Activated T-cell treated with anti-CD3 and anti-CD28 coated beads, Interleukin-2, amount 50 U/mL, for 24 hours (primary cell): Measurements from ENCODE around the gene SOBP.
A peak's percentile ranks its signal among the peaks of the same experiment; 100 is the strongest.

Experiments
- DNase-seq: peaks from one replicate; pipeline ENCODE4 v3.0.0-alpha.2; 2020
- H3K27ac Mint-ChIP-seq: 2 replicates; pipeline ENCODE4 v1.8.0; 2020; ENCODE audit warnings: mild to moderate bottlenecking, mixed read lengths
- H3K27me3 Mint-ChIP-seq: 2 replicates; pipeline ENCODE4 v1.8.0; 2020; ENCODE audit warnings: mixed read lengths
- H3K36me3 Mint-ChIP-seq: 2 replicates; pipeline ENCODE4 v1.8.0; 2020; ENCODE audit warnings: low read depth, mixed read lengths
- H3K4me1 Mint-ChIP-seq: 2 replicates; pipeline ENCODE4 v1.8.0; 2020; ENCODE audit warnings: low read depth, mixed read lengths
- H3K4me3 Mint-ChIP-seq: 2 replicates; pipeline ENCODE4 v1.8.0; 2020; ENCODE audit warnings: mild to moderate bottlenecking, moderate library complexity, mixed read lengths
- H3K9me3 Mint-ChIP-seq: 2 replicates; pipeline ENCODE4 v1.8.0; 2020; ENCODE audit warnings: mixed read lengths

SOBP gene

GRCh38 chr6:107673076-107673494 is 183.2 kb downstream of the SOBP start:
- no peak overlapping the region for H3K4me3 Mint-ChIP-seq
- no peaks in the 10 kb centered on the region for H3K36me3 Mint-ChIP-seq
- H3K27me3 Mint-ChIP-seq, result no peaks in the 10 kb centered on the region
- DNase-seq, result no peak
- H3K9me3 Mint-ChIP-seq, result no peaks in the 10 kb centered on the region
- no peak overlapping the region for H3K27ac Mint-ChIP-seq
- peaks cover 25% of the 10 kb centered on the region for H3K4me1 Mint-ChIP-seq

DNA sequence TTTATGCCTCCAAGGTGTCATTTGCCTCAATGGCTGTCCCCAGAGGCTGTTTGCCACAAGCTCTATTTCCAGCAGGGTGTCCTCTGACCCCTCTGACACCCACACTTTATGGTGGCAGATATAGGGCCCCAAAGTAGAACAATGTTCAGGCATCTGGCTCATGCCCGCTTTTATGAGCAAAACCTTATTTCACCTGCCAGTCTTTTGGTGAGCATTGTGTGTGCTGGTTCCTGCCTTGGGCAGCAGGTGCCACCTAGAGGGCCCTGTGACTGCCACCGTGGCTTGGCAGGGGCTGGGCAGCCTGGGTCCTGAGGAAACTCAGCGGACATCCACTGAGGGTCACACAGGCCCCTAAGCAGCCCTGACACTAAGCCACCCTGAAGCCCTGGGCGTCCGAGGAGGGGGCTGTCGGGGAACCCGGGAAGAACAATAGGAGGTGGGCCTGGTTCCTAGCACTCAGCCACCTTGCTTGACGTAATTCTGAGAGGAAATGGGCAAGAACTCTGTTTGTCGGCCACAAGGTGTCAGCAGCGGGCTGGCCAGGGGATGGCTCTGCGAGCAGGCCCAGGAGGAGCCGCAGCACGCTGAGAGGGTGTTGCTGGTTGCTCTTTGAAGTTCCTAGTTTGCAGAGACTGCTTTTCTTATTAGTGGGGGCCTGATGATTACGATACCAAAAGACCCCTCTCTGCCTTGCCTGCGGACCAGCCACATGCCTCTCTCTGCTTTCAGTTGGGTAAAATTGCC is 185.2 kb downstream of the SOBP start:
- Mint-ChIP-seq H3K4me3 (peak overlapping the region; percentile 41), H3K36me3 (no peaks in the 10 kb centered on the region), H3K27me3 (no peaks in the 10 kb centered on the region), H3K4me1 (peaks cover 15% of the 10 kb centered on the region), H3K9me3 (no peaks in the 10 kb centered on the region), H3K27ac (peak overlapping the region; percentile 85)
- peak; percentile 90 for DNase-seq

DNA sequence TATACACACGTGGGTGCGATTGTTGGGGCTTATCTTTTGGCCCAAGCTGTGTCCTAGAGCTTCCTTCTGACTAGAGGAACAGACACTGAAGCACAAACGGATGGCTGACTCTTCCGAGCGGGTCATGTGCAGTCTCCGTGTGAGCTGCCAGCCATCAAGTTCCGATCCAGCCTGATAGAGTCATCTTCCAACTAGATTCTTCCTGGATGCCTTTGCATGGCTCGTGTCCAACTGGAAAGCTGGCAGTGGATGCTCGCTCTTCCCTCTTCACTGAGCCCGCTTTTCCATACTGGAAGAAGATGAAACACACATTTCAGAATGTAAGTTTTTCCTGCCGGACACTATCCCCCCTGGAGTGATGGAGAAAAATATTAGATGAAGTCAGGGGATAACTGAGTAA is 186.1 kb downstream of the SOBP start:
- H3K4me1 Mint-ChIP-seq, result peaks cover 9% of the 10 kb centered on the region
- no peak for DNase-seq
- no peak overlapping the region for H3K27ac Mint-ChIP-seq
- H3K36me3 Mint-ChIP-seq, result no peaks in the 10 kb centered on the region
- H3K27me3 Mint-ChIP-seq, result no peaks in the 10 kb centered on the region
- H3K4me3 Mint-ChIP-seq, result no peak overlapping the region
- no peaks in the 10 kb centered on the region for H3K9me3 Mint-ChIP-seq

DNA sequence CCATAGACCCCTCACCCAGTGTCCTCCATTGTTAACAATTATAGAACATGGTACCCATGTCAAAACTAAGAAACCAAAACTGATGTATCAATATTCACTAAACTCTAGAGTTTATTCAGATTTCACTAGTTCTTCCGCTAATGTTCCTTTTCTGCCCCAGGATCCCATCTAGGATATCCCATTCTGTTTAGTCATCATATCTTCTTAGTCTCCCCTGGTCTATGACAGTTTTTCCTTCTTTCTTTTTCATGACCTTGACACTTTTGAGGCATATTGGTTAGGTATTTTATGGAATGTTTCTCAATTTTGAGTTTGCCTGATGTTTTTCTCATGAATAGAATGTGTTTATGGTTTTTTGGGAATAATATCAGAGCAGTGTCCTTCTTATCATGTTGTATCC is 187.5 kb downstream of the SOBP start:
- H3K9me3 Mint-ChIP-seq, result no peaks in the 10 kb centered on the region
- H3K27me3 Mint-ChIP-seq, result no peaks in the 10 kb centered on the region
- no peak overlapping the region for H3K27ac Mint-ChIP-seq
- H3K36me3 Mint-ChIP-seq, result no peaks in the 10 kb centered on the region
- DNase-seq, result no peak
- H3K4me3 Mint-ChIP-seq, result no peak overlapping the region
- peaks cover 8% of the 10 kb centered on the region for H3K4me1 Mint-ChIP-seq

DNA sequence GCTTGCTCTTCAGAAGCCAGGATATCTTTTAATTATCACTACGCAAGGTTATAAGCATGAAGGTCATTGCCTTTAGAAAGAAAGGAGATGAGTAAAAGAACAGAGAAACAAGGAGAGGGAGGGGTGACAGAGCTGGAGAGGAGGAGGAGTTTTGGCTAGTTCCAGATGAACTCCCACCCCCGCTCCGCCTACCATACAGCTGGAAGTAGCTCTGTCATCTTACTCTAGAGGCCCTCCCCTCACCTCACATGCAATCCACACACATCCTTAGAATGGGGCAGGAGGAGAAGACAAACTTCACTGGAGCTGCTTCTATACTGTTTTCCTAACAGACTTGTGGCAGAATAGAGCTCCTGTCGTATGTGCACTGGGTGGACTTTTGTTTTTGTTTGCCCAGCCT is 189.5 kb downstream of the SOBP start:
- no peak overlapping the region for H3K27ac Mint-ChIP-seq
- no peak for DNase-seq
- no peak overlapping the region for H3K4me3 Mint-ChIP-seq
- H3K27me3 Mint-ChIP-seq, result no peaks in the 10 kb centered on the region
- peaks cover 8% of the 10 kb centered on the region for H3K4me1 Mint-ChIP-seq
- no peaks in the 10 kb centered on the region for H3K36me3 Mint-ChIP-seq
- peaks cover 6% of the 10 kb centered on the region for H3K9me3 Mint-ChIP-seq

DNA sequence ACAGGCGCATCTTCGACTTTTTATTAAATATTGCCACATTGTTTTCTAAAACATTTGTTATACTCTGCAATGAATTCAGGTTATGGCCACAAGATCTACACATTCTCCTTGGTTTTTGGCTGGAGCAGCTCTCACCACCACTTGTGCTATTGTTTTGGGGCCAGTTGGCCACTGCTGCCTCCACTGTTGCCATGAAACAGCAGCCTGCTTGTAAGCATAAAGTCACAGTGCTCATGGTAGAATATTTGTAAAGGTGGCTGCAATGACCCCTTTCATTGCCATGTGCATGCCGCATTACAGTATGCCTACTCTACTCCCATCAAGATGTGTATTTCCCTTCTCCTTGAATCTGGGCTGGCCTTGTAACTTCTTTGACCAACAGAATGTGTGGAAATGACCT is 192.8 kb downstream of the SOBP start:
- DNase-seq, result no peak
- H3K9me3 Mint-ChIP-seq, result peaks cover 6% of the 10 kb centered on the region
- no peaks in the 10 kb centered on the region for H3K36me3 Mint-ChIP-seq

DNA sequence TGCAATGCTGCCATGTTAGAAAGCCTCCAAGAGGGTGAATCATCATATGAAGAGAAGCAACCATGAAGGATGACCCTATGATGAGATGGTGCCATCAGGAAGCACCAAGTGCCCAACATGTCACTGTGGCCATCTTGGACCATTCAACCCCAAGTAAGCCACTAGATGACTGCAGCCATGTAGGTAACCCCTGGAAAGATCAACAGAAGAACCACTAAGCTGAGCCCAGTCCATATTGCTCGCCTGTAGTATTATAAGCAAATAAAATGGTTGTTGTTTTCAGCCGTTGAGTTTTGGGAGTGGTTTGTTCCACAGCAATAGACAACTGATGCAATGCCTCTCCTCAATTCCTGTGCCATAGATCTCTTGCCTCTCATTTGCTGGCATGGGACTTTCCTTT is 193.3 kb downstream of the SOBP start:
- Mint-ChIP-seq H3K4me1 (no peaks in the 10 kb centered on the region), H3K27ac (no peak overlapping the region), H3K9me3 (peaks cover 6% of the 10 kb centered on the region), H3K27me3 (no peaks in the 10 kb centered on the region), H3K4me3 (no peak overlapping the region), H3K36me3 (no peaks in the 10 kb centered on the region)
- no peak for DNase-seq

More for the DNA sequence above, 192.8 kb downstream of the SOBP start:
- H3K4me3 Mint-ChIP-seq, result no peak overlapping the region
- H3K4me1 Mint-ChIP-seq, result no peaks in the 10 kb centered on the region
- no peaks in the 10 kb centered on the region for H3K27me3 Mint-ChIP-seq
- no peak overlapping the region for H3K27ac Mint-ChIP-seq

DNA sequence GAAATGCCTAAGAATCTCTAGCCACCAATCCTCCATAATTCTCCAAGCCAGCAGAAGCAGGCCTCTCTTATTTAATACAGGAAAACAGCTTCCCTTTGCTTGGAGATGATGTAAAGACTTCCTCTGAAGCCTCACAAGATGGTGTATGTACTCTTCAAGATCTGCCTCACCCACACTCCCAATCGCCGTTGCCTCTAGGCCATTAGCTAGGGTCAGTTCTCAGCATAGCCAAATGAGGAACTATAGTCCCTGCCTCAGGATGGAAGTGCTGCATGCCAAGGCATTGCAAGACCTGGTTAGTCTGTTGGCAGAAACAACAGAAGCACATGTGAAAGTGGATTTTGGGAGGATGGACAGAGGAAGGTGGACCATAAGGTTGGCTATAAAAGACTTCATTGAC is 195.1 kb downstream of the SOBP start:
- Mint-ChIP-seq H3K27ac (no peak overlapping the region), H3K4me1 (peaks cover 5% of the 10 kb centered on the region), H3K4me3 (no peak overlapping the region), H3K9me3 (peaks cover 6% of the 10 kb centered on the region), H3K36me3 (no peaks in the 10 kb centered on the region), H3K27me3 (no peaks in the 10 kb centered on the region)
- no peak for DNase-seq

DNA sequence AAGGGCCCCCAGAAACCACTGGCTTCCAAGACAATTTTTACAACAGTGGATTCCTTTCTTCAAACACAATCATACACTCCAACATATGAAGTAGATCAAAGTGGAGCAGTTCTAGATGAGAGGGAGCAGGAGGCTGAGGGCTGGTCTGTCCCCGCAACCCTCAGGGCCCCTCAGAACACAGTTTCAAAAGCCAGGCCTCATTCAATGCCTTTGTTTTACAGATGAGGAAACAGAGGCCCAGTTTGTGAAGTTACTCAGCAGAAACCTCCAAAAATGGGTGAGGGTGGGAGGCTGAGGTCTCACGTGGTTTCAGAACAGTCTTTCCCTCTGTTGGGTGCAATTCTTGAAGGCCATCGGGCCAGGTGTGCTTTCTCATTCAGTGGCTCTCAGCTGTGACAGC is 199.3 kb downstream of the SOBP start:
- H3K4me3 Mint-ChIP-seq, result no peak overlapping the region
- no peaks in the 10 kb centered on the region for H3K27me3 Mint-ChIP-seq
- H3K4me1 Mint-ChIP-seq, result peaks cover 8% of the 10 kb centered on the region
- H3K36me3 Mint-ChIP-seq, result no peaks in the 10 kb centered on the region
- no peak overlapping the region for H3K27ac Mint-ChIP-seq
- H3K9me3 Mint-ChIP-seq, result no peaks in the 10 kb centered on the region
- no peak for DNase-seq

DNA sequence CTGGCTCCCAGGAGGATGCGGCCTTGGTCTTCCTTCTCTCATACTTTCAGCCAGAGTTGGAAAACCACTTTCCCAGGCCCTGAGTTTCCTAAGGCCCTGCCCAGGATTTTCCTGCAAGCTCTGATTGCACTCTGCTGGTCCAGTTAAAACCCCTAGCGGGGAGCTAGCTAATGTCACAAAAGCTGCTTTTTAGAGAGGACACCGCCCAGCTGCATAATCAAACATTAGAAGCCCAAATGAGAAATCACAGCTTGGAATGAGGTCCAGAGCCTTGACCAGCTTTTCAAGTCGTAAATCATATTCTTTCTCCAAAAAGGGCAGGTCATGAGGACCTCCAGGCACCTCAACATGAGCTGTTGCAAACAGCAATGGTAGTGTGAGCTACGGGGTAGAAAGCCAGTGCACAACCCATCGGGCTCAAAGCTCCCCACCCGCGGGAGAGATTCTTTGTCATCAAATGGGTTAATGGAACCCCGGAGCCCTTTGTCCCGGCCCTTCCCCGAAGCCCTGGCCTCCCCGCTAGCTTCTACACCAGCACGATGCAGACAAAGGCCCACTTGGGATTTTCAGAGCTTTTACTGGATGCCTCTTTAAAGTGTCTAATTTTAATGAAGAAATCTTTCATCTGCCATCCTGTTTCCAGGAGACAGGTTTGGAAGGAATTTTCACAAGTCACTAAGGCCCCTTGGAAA is 200.2 kb downstream of the SOBP start:
- Mint-ChIP-seq H3K4me3 (no peak overlapping the region), H3K36me3 (no peaks in the 10 kb centered on the region), H3K4me1 (peaks cover 8% of the 10 kb centered on the region), H3K27ac (no peak overlapping the region), H3K27me3 (no peaks in the 10 kb centered on the region), H3K9me3 (no peaks in the 10 kb centered on the region)
- DNase-seq, result no peak

DNA sequence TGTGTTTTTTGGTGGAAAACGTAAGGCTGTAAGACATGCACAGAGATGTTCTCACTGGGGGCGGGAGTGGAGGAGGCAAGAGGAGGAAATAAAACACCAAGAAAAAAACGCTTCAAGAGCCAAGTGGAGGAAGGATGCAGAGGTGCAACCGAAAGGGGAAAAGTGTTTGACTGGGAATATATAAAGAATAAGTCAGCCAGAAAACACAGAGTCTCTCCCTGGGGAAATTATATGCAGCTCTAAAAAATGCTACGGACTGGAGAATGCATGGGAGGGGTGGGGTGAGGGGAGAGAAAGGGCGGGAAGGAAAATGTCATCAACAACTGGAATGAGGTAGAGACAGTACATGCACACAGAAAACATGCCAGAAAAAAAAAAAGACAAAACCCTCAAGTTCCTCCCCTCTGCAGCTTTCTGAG is 200.7 kb downstream of the SOBP start:
- H3K27ac Mint-ChIP-seq, result no peak overlapping the region
- H3K36me3 Mint-ChIP-seq, result no peaks in the 10 kb centered on the region
- H3K27me3 Mint-ChIP-seq, result no peaks in the 10 kb centered on the region
- no peaks in the 10 kb centered on the region for H3K9me3 Mint-ChIP-seq
- no peak overlapping the region for H3K4me3 Mint-ChIP-seq
- H3K4me1 Mint-ChIP-seq, result peaks cover 8% of the 10 kb centered on the region
- DNase-seq, result no peak

DNA sequence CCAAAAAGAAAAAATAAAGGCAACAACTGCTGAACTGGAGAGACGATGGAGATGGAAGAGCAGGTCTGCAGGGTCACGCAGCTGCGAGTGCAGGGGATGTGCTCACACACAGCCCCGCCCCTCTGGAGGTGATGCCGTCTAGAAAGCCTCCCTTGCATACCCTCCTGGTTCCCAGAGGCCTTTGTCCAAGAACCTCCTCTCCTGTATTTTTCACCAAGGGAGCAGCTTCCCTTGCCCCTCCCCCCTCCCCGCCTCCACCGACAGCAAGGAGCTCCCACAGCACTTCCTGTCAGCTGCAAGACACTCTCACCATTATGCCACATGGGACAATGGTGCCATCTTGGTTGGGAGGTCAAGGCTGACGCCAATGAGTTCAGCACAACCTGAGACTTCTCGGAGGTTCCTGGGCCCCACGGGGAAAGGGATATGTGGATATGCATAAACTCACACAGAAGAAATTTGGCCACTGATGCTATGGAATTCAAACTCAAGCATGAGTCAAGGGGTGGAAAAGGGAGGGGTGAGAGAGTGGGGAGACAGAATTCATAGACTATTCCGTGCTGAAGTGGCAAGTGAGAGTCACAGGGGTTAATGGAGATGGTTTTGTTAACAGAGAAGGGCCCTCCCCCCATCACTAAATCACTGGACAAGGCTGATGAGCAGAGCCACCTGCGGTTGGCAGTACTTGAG is 201.3 kb downstream of the SOBP start:
- no peak overlapping the region for H3K4me3 Mint-ChIP-seq

DNA sequence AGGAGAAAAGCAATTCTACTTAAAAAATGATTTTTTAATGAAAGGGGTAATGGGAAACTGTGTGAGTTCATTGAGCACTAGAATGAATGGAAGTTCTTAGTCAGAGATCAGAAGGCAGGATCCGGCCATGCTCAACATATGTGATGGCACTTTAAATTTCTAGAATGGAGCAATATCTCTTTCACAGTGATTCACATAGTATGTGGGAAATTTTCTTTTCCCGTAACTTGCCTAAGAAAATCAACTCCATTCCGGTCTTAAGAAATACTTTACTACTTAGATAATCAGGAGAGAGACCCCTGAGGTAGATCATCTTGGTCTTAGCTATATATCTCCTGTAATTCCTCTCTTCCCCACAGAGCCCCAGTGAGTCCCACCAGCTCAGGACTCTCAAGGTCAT is 202.4 kb downstream of the SOBP start:
- Mint-ChIP-seq H3K27me3 (no peaks in the 10 kb centered on the region), H3K4me1 (peaks cover 8% of the 10 kb centered on the region), H3K4me3 (no peak overlapping the region), H3K27ac (no peak overlapping the region), H3K36me3 (no peaks in the 10 kb centered on the region), H3K9me3 (no peaks in the 10 kb centered on the region)
- DNase-seq, result no peak

More for the DNA sequence above, 201.3 kb downstream of the SOBP start:
- H3K9me3 Mint-ChIP-seq, result no peaks in the 10 kb centered on the region
- no peaks in the 10 kb centered on the region for H3K27me3 Mint-ChIP-seq
- DNase-seq, result no peak
- H3K27ac Mint-ChIP-seq, result no peak overlapping the region
- H3K4me1 Mint-ChIP-seq, result peaks cover 8% of the 10 kb centered on the region
- no peaks in the 10 kb centered on the region for H3K36me3 Mint-ChIP-seq

DNA sequence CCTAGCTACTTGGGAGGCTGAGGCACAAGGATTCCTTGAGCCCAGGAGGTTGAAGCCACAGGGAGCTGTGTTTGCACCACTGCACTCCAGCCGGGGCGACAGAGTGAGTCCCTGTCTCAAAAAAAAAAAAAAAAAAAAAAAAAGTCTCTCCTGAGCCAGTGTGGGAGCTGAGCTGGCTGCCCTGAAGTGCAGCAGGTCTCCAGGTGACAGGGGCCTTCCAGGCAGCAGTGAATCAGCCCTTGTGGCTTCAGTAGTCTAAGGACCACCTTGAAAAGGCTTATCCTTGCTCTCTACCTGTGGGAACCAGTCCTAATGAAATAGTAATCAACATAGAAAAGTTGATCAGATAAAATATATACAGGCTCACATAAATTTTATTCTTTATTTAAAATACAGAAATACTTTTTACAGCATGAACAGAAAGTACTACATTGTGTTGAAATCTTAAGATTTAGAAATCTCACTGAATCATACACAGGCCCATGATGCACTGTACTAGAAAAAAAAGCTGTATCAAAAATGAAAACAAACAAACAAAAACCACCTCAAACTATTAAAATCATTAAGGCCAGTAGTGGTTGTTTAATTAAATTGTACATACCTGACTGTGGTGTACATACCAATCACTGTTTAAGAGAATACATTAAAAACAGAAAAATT is 205.3 kb downstream of the SOBP start:
- H3K27ac Mint-ChIP-seq, result no peak overlapping the region
- H3K4me3 Mint-ChIP-seq, result no peak overlapping the region
- H3K9me3 Mint-ChIP-seq, result no peaks in the 10 kb centered on the region
- peaks cover 19% of the 10 kb centered on the region for H3K4me1 Mint-ChIP-seq
- H3K36me3 Mint-ChIP-seq, result no peaks in the 10 kb centered on the region
- DNase-seq, result no peak
- H3K27me3 Mint-ChIP-seq, result no peaks in the 10 kb centered on the region
